Mammary epithelial cell (primary cell): ENCODE results near the gene STXBP1.

Experiments used
- EZH2 ChIP-seq: IDR thresholded peaks from 2 replicates; pipeline ENCODE4 v1.6.1; 2012; ENCODE audit warnings: low read length, inconsistent platforms, borderline replicate concordance
- TF ChIP-seq, protein P1 (sequence below), 2 donors: IDR thresholded peaks in 1 of 2; conservative IDR thresholded peaks in 1 of 2; 2 replicates each; pipeline ENCODE4 v1.5.1; 2011 to 2012; ENCODE audit warnings: inconsistent platforms in 2 of 2, low read length in 2 of 2, mild to moderate bottlenecking in 2 of 2, control low read depth in 1 of 2, low read depth in 1 of 2; ENCODE audit not compliant: insufficient read depth in 1 of 2; ENCODE audit errors: extremely low read depth in 1 of 2

- no peak for TF ChIP-seq EZH2
- TF ChIP-seq, protein P1, sequence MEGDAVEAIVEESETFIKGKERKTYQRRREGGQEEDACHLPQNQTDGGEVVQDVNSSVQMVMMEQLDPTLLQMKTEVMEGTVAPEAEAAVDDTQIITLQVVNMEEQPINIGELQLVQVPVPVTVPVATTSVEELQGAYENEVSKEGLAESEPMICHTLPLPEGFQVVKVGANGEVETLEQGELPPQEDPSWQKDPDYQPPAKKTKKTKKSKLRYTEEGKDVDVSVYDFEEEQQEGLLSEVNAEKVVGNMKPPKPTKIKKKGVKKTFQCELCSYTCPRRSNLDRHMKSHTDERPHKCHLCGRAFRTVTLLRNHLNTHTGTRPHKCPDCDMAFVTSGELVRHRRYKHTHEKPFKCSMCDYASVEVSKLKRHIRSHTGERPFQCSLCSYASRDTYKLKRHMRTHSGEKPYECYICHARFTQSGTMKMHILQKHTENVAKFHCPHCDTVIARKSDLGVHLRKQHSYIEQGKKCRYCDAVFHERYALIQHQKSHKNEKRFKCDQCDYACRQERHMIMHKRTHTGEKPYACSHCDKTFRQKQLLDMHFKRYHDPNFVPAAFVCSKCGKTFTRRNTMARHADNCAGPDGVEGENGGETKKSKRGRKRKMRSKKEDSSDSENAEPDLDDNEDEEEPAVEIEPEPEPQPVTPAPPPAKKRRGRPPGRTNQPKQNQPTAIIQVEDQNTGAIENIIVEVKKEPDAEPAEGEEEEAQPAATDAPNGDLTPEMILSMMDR (conservative IDR thresholded peaks at IDR 0.05 in 1 of 2, IDR thresholded peaks at IDR 0.05 in 1 of 2; ENCODE audit: extremely low read depth in 1 of 2, insufficient read depth in 1 of 2, low read depth in 1 of 2, low read length in 2 of 2) = no peak
Measured at GRCh38 chr9:127733614-127734013, 121.5 kb downstream of the STXBP1 start.
